ENCODE data around the gene IKBKG.

IKBKG gene

GRCh38 chrX:154532690-154533089, 14.7 kb upstream of the IKBKG start:
- Histone ChIP-seq H3K9ac (ENCODE audit: low read depth, low read length, poor library complexity) (no peak overlapping the region), H2BK12ac (ENCODE audit: low read length) (no peak overlapping the region), H2BK120ac (ENCODE audit: low read depth, low read length) (no peak overlapping the region), H2BK5ac (ENCODE audit: low read length) (no peak overlapping the region), H3K4ac (ENCODE audit: low read length) (no peak overlapping the region), H2AFZ (ENCODE audit: low read length) (no peak overlapping the region), H3K36me3 (replicated peaks in 1 of 2; ENCODE audit: control insufficient read depth in 2 of 2, insufficient read depth in 2 of 2, low read length in 2 of 2) (peaks cover 27 to 49% of the 10 kb centered on the region in 2 donors), H4K8ac (ENCODE audit: low read depth, low read length) (no peak overlapping the region), H3K4me2 (ENCODE audit: insufficient read depth, low read length, poor library complexity, severe bottlenecking) (no peak overlapping the region), H3K4me3 (ENCODE audit: low read length in 2 of 2) (no peak overlapping the region), H4K91ac (ENCODE audit: low read depth, low read length, poor library complexity) (no peak overlapping the region), H3K79me1 (ENCODE audit: low read depth, low read length) (no peaks in the 10 kb centered on the region), H2BK15ac (ENCODE audit: low read length) (no peak overlapping the region), H2AK5ac (ENCODE audit: low read depth, low read length) (no peak overlapping the region), H3K9me3 (replicated peaks in 1 of 2; ENCODE audit: control insufficient read depth in 2 of 2, insufficient read depth in 1 of 2, low read depth in 1 of 2, low read length in 2 of 2) (no peaks in the 10 kb centered on the region), H3K27me3 (ENCODE audit: control insufficient read depth in 3 of 3, insufficient read depth in 3 of 3, low read depth in 1 of 3, low read length in 3 of 3) (no peaks in the 10 kb centered on the region), H3K4me1 (ENCODE audit: control insufficient read depth in 2 of 2, insufficient read depth in 1 of 2, low read depth in 1 of 2, low read length in 2 of 2) (no peaks in the 10 kb centered on the region), H3K14ac (ENCODE audit: low read length) (no peak overlapping the region), H3K23ac (ENCODE audit: low read depth, low read length, poor library complexity) (peak overlapping the region; percentile 43), H3K27ac (replicated peaks; ENCODE audit: low read length) (no peak overlapping the region), H3K18ac (ENCODE audit: low read length) (no peak overlapping the region)
- no peak for DNase-seq (ENCODE audit: low spot score)
- WGBS, 2 donors (ENCODE audit: extremely low coverage in 2 of 2, insufficient read length in 2 of 2, insufficient replicate concordance in 1 of 2) = no CpG with 5 or more reads among the region's 23 CpGs

GRCh38 chrX:154534526-154535322, 12.7 kb upstream of the IKBKG start:
- Histone ChIP-seq H4K8ac (ENCODE audit: low read depth, low read length) (no peak overlapping the region), H2AFZ (ENCODE audit: low read length) (no peak overlapping the region), H2BK12ac (ENCODE audit: low read length) (no peak overlapping the region), H2BK15ac (ENCODE audit: low read length) (no peak overlapping the region), H3K27me3 (ENCODE audit: control insufficient read depth in 3 of 3, insufficient read depth in 3 of 3, low read depth in 1 of 3, low read length in 3 of 3) (no peaks in the 10 kb centered on the region), H3K4me1 (ENCODE audit: control insufficient read depth in 2 of 2, insufficient read depth in 1 of 2, low read depth in 1 of 2, low read length in 2 of 2) (no peaks in the 10 kb centered on the region), H2BK5ac (ENCODE audit: low read length) (no peak overlapping the region), H3K9ac (ENCODE audit: low read depth, low read length, poor library complexity) (no peak overlapping the region), H3K4ac (ENCODE audit: low read length) (no peak overlapping the region), H3K36me3 (replicated peaks in 1 of 2; ENCODE audit: control insufficient read depth in 2 of 2, insufficient read depth in 2 of 2, low read length in 2 of 2) (peaks cover 27 to 49% of the 10 kb centered on the region in 2 donors), H3K14ac (ENCODE audit: low read length) (no peak overlapping the region), H3K4me3 (ENCODE audit: low read length in 2 of 2) (no peak overlapping the region), H3K18ac (ENCODE audit: low read length) (peak overlapping the region; percentile 48), H4K91ac (ENCODE audit: low read depth, low read length, poor library complexity) (no peak overlapping the region), H3K4me2 (ENCODE audit: insufficient read depth, low read length, poor library complexity, severe bottlenecking) (no peak overlapping the region), H3K27ac (replicated peaks; ENCODE audit: low read length) (no peak overlapping the region), H3K23ac (ENCODE audit: low read depth, low read length, poor library complexity) (peak overlapping the region; percentile 80), H2AK5ac (ENCODE audit: low read depth, low read length) (peak overlapping the region; percentile 88), H3K9me3 (replicated peaks in 1 of 2; ENCODE audit: control insufficient read depth in 2 of 2, insufficient read depth in 1 of 2, low read depth in 1 of 2, low read length in 2 of 2) (no peaks in the 10 kb centered on the region), H3K79me1 (ENCODE audit: low read depth, low read length) (no peaks in the 10 kb centered on the region), H2BK120ac (ENCODE audit: low read depth, low read length) (no peak overlapping the region)
- WGBS, 2 donors (ENCODE audit: extremely low coverage in 2 of 2, insufficient read length in 2 of 2, insufficient replicate concordance in 1 of 2) = no CpG with 5 or more reads among the region's 34 CpGs
- DNase-seq (ENCODE audit: low spot score) = peak; percentile 66

GRCh38 chrX:154535892-154536291, 11.5 kb upstream of the IKBKG start:
- Histone ChIP-seq H3K27me3 (ENCODE audit: control insufficient read depth in 3 of 3, insufficient read depth in 3 of 3, low read depth in 1 of 3, low read length in 3 of 3) (no peaks in the 10 kb centered on the region), H3K14ac (ENCODE audit: low read length) (no peak overlapping the region), H3K23ac (ENCODE audit: low read depth, low read length, poor library complexity) (no peak overlapping the region), H2BK120ac (ENCODE audit: low read depth, low read length) (no peak overlapping the region), H4K91ac (ENCODE audit: low read depth, low read length, poor library complexity) (no peak overlapping the region), H3K9ac (ENCODE audit: low read depth, low read length, poor library complexity) (no peak overlapping the region), H4K8ac (ENCODE audit: low read depth, low read length) (no peak overlapping the region), H3K79me1 (ENCODE audit: low read depth, low read length) (no peaks in the 10 kb centered on the region), H3K36me3 (replicated peaks in 1 of 2; ENCODE audit: control insufficient read depth in 2 of 2, insufficient read depth in 2 of 2, low read length in 2 of 2) (peaks cover 27 to 49% of the 10 kb centered on the region in 2 donors), H2BK5ac (ENCODE audit: low read length) (no peak overlapping the region), H2AFZ (ENCODE audit: low read length) (no peak overlapping the region), H3K9me3 (replicated peaks in 1 of 2; ENCODE audit: control insufficient read depth in 2 of 2, insufficient read depth in 1 of 2, low read depth in 1 of 2, low read length in 2 of 2) (no peaks in the 10 kb centered on the region), H3K4me3 (ENCODE audit: low read length in 2 of 2) (no peak overlapping the region), H3K4ac (ENCODE audit: low read length) (no peak overlapping the region), H2BK12ac (ENCODE audit: low read length) (no peak overlapping the region), H2AK5ac (ENCODE audit: low read depth, low read length) (no peak overlapping the region), H3K27ac (replicated peaks; ENCODE audit: low read length) (no peak overlapping the region), H3K4me1 (ENCODE audit: control insufficient read depth in 2 of 2, insufficient read depth in 1 of 2, low read depth in 1 of 2, low read length in 2 of 2) (no peaks in the 10 kb centered on the region), H3K4me2 (ENCODE audit: insufficient read depth, low read length, poor library complexity, severe bottlenecking) (no peak overlapping the region), H3K18ac (ENCODE audit: low read length) (no peak overlapping the region), H2BK15ac (ENCODE audit: low read length) (no peak overlapping the region)
- no peak for DNase-seq (ENCODE audit: low spot score)
- no CpG with 5 or more reads among the region's 9 CpGs for WGBS, 2 donors (ENCODE audit: extremely low coverage in 2 of 2, insufficient read length in 2 of 2, insufficient replicate concordance in 1 of 2)

GRCh38 chrX:154539077-154539476, 8.3 kb upstream of the IKBKG start:
- Histone ChIP-seq H4K8ac (ENCODE audit: low read depth, low read length) (no peak overlapping the region), H3K4me2 (ENCODE audit: insufficient read depth, low read length, poor library complexity, severe bottlenecking) (no peak overlapping the region), H3K4me1 (ENCODE audit: control insufficient read depth in 2 of 2, insufficient read depth in 1 of 2, low read depth in 1 of 2, low read length in 2 of 2) (no peaks in the 10 kb centered on the region), H3K4me3 (ENCODE audit: low read length in 2 of 2) (no peak overlapping the region), H2BK15ac (ENCODE audit: low read length) (no peak overlapping the region), H3K14ac (ENCODE audit: low read length) (no peak overlapping the region), H3K23ac (ENCODE audit: low read depth, low read length, poor library complexity) (no peak overlapping the region), H3K79me1 (ENCODE audit: low read depth, low read length) (no peaks in the 10 kb centered on the region), H3K9me3 (replicated peaks in 1 of 2; ENCODE audit: control insufficient read depth in 2 of 2, insufficient read depth in 1 of 2, low read depth in 1 of 2, low read length in 2 of 2) (no peaks in the 10 kb centered on the region), H2BK120ac (ENCODE audit: low read depth, low read length) (no peak overlapping the region), H4K91ac (ENCODE audit: low read depth, low read length, poor library complexity) (no peak overlapping the region), H3K27me3 (ENCODE audit: control insufficient read depth in 3 of 3, insufficient read depth in 3 of 3, low read depth in 1 of 3, low read length in 3 of 3) (peaks cover 0 to 3% (median 0%) of the 10 kb centered on the region in 3 experiments), H3K4ac (ENCODE audit: low read length) (no peak overlapping the region), H2AK5ac (ENCODE audit: low read depth, low read length) (no peak overlapping the region), H2BK12ac (ENCODE audit: low read length) (no peak overlapping the region), H3K9ac (ENCODE audit: low read depth, low read length, poor library complexity) (no peak overlapping the region), H3K27ac (replicated peaks; ENCODE audit: low read length) (no peak overlapping the region), H2AFZ (ENCODE audit: low read length) (no peak overlapping the region), H3K18ac (ENCODE audit: low read length) (no peak overlapping the region), H2BK5ac (ENCODE audit: low read length) (no peak overlapping the region), H3K36me3 (replicated peaks in 1 of 2; ENCODE audit: control insufficient read depth in 2 of 2, insufficient read depth in 2 of 2, low read length in 2 of 2) (peaks cover 11 to 45% of the 10 kb centered on the region in 2 donors)
- WGBS, 2 donors (ENCODE audit: extremely low coverage in 2 of 2, insufficient read length in 2 of 2, insufficient replicate concordance in 1 of 2) = no CpG with 5 or more reads among the region's 8 CpGs
- no peak for DNase-seq (ENCODE audit: low spot score)

Data from neuronal stem cell (in vitro differentiated cells).